HG02973 (cell line): ENCODE measurements around the gene CD81.
"Not testable (repeated sequence)": the region's sequence is repeated elsewhere in the genome, so short reads cannot be mapped to it uniquely, and the experiment has no call there.

Source experiments
- ATAC-seq: cut with Tn5 transposase; IDR thresholded peaks from one replicate; pipeline ENCODE4 v1.9.1; 2021; ENCODE audit warnings: moderate library complexity; ENCODE audit not compliant: unreplicated experiment

Gene CD81

DNA sequence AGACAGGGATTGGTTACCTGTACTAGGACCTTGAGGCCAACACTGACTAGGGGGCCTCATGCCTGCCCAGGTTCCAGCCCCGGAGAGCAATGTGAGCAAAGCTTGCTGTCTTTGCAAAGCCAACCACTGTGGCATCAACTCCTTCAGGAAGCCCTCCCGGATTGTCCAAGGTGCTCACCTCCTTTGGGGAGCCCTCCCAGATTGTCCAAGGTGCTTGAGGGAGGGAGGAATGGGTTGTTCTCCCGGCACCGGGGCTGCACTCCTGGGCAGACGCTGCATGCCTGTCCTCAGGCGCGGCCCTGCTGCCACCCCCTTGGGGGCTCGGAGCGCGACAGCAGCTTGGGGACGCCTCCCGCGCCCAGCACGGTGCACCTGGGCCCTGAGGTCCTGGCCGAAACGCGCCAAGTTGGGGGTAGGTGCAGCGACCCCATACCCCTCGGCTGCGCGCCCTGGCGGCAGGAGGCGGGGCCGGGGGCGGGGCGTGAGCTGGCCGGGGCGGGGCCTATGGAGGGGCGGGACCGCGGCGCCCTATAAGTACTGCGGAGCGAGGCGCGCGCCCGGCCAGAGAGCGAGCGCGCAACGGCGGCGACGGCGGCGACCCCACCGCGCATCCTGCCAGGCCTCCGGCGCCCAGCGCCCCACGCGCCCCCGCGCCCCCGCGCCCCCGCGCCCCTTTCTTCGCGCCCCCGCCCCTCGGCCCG lies at the start of gene CD81:
TSS of gene CD81 (plus strand) at position 560 of the 701 bp plus-strand sequence. CDS start 240 bp downstream, outside the sequence.
- ATAC-seq, result peak; percentile 31

DNA sequence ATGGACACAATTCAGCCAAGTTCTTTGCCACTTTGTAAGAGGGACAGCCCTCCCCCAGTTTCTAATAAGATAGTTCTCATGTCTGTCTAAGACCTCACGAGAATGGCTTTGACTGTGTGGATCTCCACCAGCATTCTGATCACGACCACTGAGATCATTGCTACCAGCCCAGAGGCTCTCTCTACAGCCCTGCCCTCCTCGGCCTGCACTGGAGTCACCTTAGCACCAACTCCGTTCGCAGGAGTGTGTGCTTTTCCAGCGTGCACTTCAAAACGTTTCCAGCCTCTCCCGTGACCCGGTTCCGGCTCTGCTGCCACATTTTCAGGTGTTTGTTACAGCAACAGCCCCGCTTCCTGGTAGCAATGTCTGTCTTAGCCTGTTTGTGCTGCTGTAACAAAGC lies 49.1 kb upstream of the CD81 start:
- ATAC-seq, result no peak

DNA sequence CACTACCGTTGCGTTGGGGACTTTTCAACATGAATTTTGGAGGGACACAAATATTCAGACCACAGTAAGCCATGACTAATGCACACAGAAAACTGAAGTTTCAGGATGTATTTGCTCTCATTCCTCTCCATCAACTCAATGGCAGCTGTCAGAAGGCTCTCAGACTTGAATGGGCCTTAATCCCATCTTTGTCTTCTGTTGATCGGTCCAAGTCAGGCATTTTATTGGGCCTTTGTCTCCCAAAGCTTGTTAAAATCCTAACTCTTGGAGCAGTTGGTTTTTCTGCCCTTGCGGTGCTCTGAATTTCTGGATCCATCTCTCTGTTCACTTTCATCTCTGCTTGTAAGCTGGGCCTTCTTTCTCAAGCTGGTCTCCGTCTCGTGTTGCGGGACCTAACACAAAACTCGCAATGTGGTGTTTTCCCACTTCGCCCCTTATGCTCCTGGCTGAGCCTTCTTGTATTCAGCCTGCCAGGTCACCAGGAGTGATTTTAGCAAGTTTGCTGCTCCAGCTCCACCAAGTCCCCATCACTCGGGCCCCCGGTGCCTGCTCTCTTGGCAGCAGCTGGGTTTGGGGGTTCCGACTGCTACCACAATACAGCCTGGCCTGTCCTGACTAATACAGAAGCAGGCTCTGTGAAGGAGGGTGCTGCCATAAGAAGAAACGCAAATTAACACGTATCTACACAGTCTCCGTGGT lies 48.3 kb upstream of the CD81 start:
- ATAC-seq, result no peak

- no peak for ATAC-seq
Measured at GRCh38 chr11:2329551-2329950, 47.6 kb upstream of the CD81 start.

DNA sequence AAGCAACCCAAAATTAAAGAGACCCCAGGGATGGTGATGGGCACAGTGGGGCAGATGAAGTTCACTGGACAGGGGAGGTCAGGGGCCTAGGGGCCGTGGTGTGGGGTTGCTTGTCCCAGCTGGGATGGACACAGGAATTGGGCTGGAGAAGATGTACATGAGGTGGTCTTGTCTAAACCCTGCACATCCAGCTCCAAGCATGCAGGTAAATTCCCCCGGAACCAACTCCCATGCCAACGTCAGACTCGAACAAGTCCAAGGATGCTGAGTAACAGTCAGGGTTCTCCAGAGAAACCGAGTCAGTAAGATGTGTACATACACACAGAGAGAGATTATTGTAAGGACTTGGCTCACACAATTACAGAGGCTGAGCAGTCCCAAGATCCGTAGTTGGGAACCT lies 46.4 kb upstream of the CD81 start:
- no peak for ATAC-seq

GRCh38 chr11:2331404-2331803 lies 45.7 kb upstream of the CD81 start:
- no peak for ATAC-seq

- ATAC-seq, result not testable (repeated sequence)
Measured at GRCh38 chr11:2332569-2332968, 44.5 kb upstream of the CD81 start.

GRCh38 chr11:2333486-2334205 lies 43.5 kb upstream of the CD81 start:
- not testable (repeated sequence) for ATAC-seq

DNA sequence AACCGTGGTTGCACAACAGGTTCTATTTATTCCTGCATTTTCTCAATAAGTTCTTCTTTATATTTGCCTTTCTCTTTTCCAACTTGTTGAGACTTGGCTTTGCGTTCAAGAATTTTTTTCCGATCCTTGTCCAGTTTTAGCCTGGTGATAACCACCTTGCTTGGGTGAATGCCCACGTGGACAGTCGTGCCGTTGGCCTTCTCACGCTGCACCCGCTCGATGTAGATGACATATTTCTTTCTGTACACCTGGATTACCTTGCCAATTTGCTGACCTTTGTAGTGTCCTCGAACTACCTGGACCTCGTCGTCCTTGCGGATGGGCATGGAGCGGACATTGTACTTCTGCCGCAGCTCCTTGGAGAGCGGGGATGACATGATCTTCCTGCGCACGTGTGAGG lies 41.8 kb upstream of the CD81 start:
- not testable (repeated sequence) for ATAC-seq

- not testable (repeated sequence) for ATAC-seq
Measured at GRCh38 chr11:2338760-2339159, 38.4 kb upstream of the CD81 start.

- no peak for ATAC-seq
Measured at GRCh38 chr11:2342557-2342956, 34.6 kb upstream of the CD81 start.

GRCh38 chr11:2342981-2343380 lies 34.1 kb upstream of the CD81 start:
- ATAC-seq, result no peak

- ATAC-seq, result no peak
Measured at GRCh38 chr11:2343502-2343901, 33.6 kb upstream of the CD81 start.

DNA sequence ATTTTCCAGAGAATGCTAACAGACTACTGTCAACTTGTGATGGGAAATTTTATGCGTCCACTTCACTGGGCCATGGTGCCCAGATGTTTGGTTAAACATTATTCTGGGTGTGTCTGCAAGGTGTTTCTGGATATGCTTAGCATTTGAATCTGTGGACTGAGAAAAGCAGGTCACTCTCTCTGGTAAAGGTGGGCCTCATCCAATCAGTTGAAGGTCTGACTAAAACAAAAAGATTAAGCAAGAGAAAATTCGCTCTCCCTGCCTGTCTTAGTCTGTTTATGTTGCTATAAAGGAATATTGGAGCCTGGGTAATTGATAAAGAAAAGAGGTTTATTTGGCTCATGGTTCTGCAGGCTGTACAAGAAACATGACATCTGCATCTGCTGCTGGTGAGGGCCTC lies 32.1 kb upstream of the CD81 start:
- no peak for ATAC-seq

GRCh38 chr11:2346014-2346413 lies 31.1 kb upstream of the CD81 start:
- ATAC-seq, result no peak

GRCh38 chr11:2346586-2347307 lies 30.4 kb upstream of the CD81 start:
- ATAC-seq, result no peak

- ATAC-seq, result no peak
Measured at GRCh38 chr11:2347308-2347830, 29.7 kb upstream of the CD81 start.

- ATAC-seq, result no peak
Measured at GRCh38 chr11:2348986-2349385, 28.1 kb upstream of the CD81 start.

GRCh38 chr11:2351701-2352100 lies 25.4 kb upstream of the CD81 start:
- ATAC-seq, result no peak

DNA sequence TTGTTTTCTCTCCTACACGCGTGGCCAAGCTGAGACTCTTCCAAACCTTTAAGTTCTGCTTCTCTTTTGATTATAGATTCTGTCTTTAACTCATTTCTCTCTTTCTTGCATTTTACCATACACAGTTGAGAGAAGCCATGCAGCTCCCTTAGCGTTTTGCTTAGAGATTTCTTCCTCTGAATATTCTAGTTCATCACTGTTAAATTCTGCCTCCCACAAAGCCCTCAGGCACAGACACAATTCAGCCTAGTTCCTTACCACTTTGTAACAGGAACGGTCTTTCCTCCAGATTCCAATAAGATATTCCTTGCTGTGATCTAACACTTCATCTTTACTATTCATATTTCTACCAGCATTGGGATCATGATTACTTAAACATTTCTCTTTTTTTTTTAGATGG lies 24.7 kb upstream of the CD81 start:
- ATAC-seq, result no peak
